H9 (cell line): ENCODE data around the gene CDKAL1. TPM values are rescaled to one million over a fixed set of nuclear protein-coding genes. Genes with fewer than 3 reads are reported as not detected.

Experiments used
- DNase-seq: peaks from one replicate; pipeline ENCODE4 v3.0.0-alpha.2; 2017
- H2AFZ ChIP-seq: one replicate; pipeline ENCODE4 v1.6.1; 2013; ENCODE audit warnings: mild to moderate bottlenecking, low read length, control low read depth, moderate library complexity
- H2AK5ac ChIP-seq: 2 replicates; pipeline ENCODE4 v1.6.1; 2013; ENCODE audit warnings: low read length, control low read depth, mixed read lengths; ENCODE audit not compliant: insufficient read length
- H2BK120ac ChIP-seq: one replicate; pipeline ENCODE4 v1.6.1; 2013; ENCODE audit warnings: low read depth, mild to moderate bottlenecking, low read length, control low read depth, inconsistent platforms; ENCODE audit not compliant: poor library complexity, severe bottlenecking
- H2BK12ac ChIP-seq: 2 replicates; pipeline ENCODE4 v1.6.1; 2013; ENCODE audit warnings: low read length, control low read depth, mixed read lengths, low read depth; ENCODE audit not compliant: insufficient read length
- H2BK15ac ChIP-seq: 2 replicates; pipeline ENCODE4 v1.6.1; 2013; ENCODE audit warnings: low read depth, low read length, control low read depth
- H2BK20ac ChIP-seq: one replicate; pipeline ENCODE4 v1.6.1; 2013; ENCODE audit warnings: low read depth, mild to moderate bottlenecking, low read length, control low read depth, inconsistent platforms; ENCODE audit not compliant: poor library complexity, severe bottlenecking
- H2BK5ac ChIP-seq: 2 replicates; pipeline ENCODE4 v1.6.1; 2013; ENCODE audit warnings: low read length, control low read depth, mixed read lengths; ENCODE audit not compliant: insufficient read length
- H3K14ac ChIP-seq: 2 replicates; pipeline ENCODE4 v1.6.1; 2013; ENCODE audit warnings: low read length, control low read depth; ENCODE audit not compliant: insufficient read depth
- H3K18ac ChIP-seq: 2 replicates; pipeline ENCODE4 v1.6.1; 2013; ENCODE audit warnings: low read depth, mild to moderate bottlenecking, mixed read lengths, low read length, control low read depth; ENCODE audit not compliant: insufficient read length
- H3K23ac ChIP-seq: 2 replicates; pipeline ENCODE4 v1.6.1; 2013; ENCODE audit warnings: low read length, control low read depth, mixed read lengths, low read depth; ENCODE audit not compliant: insufficient read length
- H3K23me2 ChIP-seq: 2 replicates; pipeline ENCODE4 v1.6.1; 2013; ENCODE audit warnings: low read depth, mild to moderate bottlenecking, mixed read lengths, low read length, control low read depth; ENCODE audit not compliant: insufficient read length, poor library complexity, severe bottlenecking
- H3K27ac ChIP-seq: 2 replicates; pipeline ENCODE4 v1.5.1; 2013; ENCODE audit warnings: low read length, control low read depth, mixed read lengths, low read depth; ENCODE audit not compliant: insufficient read length
- H3K27me3 ChIP-seq: 2 replicates; pipeline ENCODE4 v1.6.1; 2013; ENCODE audit warnings: low read length, control low read depth, inconsistent platforms; ENCODE audit not compliant: insufficient read depth
- H3K4ac ChIP-seq: 2 replicates; pipeline ENCODE4 v1.6.1; 2013; ENCODE audit warnings: low read depth, mild to moderate bottlenecking, control low read depth, inconsistent platforms, low read length, moderate library complexity
- H3K4me1 ChIP-seq: 2 replicates; pipeline ENCODE4 v1.6.1; 2013; ENCODE audit warnings: low read length, control low read depth, inconsistent platforms; ENCODE audit not compliant: insufficient read depth
- H3K4me2 ChIP-seq: 2 replicates; pipeline ENCODE4 v1.6.1; 2013; ENCODE audit warnings: low read length, control low read depth, mixed read lengths; ENCODE audit not compliant: insufficient read length, insufficient read depth
- H3K56ac ChIP-seq: 2 replicates; pipeline ENCODE4 v1.6.1; 2013; ENCODE audit warnings: low read depth, mild to moderate bottlenecking, mixed read lengths, low read length, control low read depth; ENCODE audit not compliant: insufficient read length
- H3K79me1 ChIP-seq: 2 replicates; pipeline ENCODE4 v1.6.1; 2013; ENCODE audit warnings: low read depth, mild to moderate bottlenecking, moderate library complexity, low read length, control low read depth, inconsistent platforms; ENCODE audit not compliant: insufficient read depth, poor library complexity, severe bottlenecking
- H3K79me2 ChIP-seq: 2 replicates; pipeline ENCODE4 v1.6.1; 2013; ENCODE audit warnings: low read length, control low read depth, inconsistent platforms; ENCODE audit not compliant: insufficient read depth
- H3K9ac ChIP-seq: 2 replicates; pipeline ENCODE4 v1.6.1; 2013; ENCODE audit warnings: low read length, control low read depth, mixed read lengths; ENCODE audit not compliant: insufficient read length; ENCODE audit errors: extremely low read depth
- H3K9me3 ChIP-seq: one replicate; pipeline ENCODE4 v1.6.1; 2013; ENCODE audit warnings: low read depth, low read length, inconsistent platforms; ENCODE audit not compliant: control insufficient read depth
- H3T11ph ChIP-seq: one replicate; pipeline ENCODE4 v1.6.1; 2013; ENCODE audit warnings: mild to moderate bottlenecking, low read length, control low read depth, inconsistent platforms
- H4K20me1 ChIP-seq: one replicate; pipeline ENCODE4 v1.6.1; 2013; ENCODE audit not compliant: control insufficient read depth, insufficient read length, insufficient read depth
- H4K5ac ChIP-seq: 2 replicates; pipeline ENCODE4 v1.6.1; 2013; ENCODE audit warnings: low read depth, mild to moderate bottlenecking, mixed read lengths, low read length, control low read depth; ENCODE audit not compliant: insufficient read length
- H4K8ac ChIP-seq: replicated peaks from 2 replicates; pipeline ENCODE4 v1.6.1; 2013; ENCODE audit warnings: low read length, control low read depth, mixed read lengths, low read depth; ENCODE audit not compliant: insufficient read length
- H4K91ac ChIP-seq: 2 replicates; pipeline ENCODE4 v1.6.1; 2013; ENCODE audit warnings: low read depth, mild to moderate bottlenecking, moderate library complexity, mixed read lengths, low read length, control low read depth; ENCODE audit not compliant: insufficient read length
- H3K27ac Mint-ChIP-seq, 3 experiments: 2 replicates in 2 of 3; 3 replicates in 1 of 3; pipeline ENCODE4 v1.8.0; 2020 to 2021; ENCODE audit warnings: mixed read lengths in 3 of 3, mild to moderate bottlenecking in 1 of 3, moderate library complexity in 1 of 3
- H3K27me3 Mint-ChIP-seq: 2 replicates; pipeline ENCODE4 v1.8.0; 2021; ENCODE audit warnings: low read depth, mild to moderate bottlenecking, moderate library complexity, mixed read lengths
- H3K36me3 Mint-ChIP-seq, 3 experiments: 2 replicates in 2 of 3; 3 replicates in 1 of 3; pipeline ENCODE4 v1.8.0; 2020 to 2021; ENCODE audit warnings: low read depth in 3 of 3, mixed read lengths in 3 of 3; ENCODE audit not compliant: insufficient read depth in 1 of 3
- H3K4me1 Mint-ChIP-seq, 2 experiments: 2 replicates each; pipeline ENCODE4 v1.8.0; 2020; ENCODE audit warnings: mixed read lengths in 2 of 2
- H3K4me3 Mint-ChIP-seq, 2 experiments: 2 replicates in 1 of 2; 3 replicates in 1 of 2; pipeline ENCODE4 v1.8.0; 2020 to 2021; ENCODE audit warnings: mild to moderate bottlenecking in 2 of 2, mixed read lengths in 2 of 2, moderate library complexity in 1 of 2
- H3K9me3 Mint-ChIP-seq, 2 experiments: 2 replicates in 1 of 2; 3 replicates in 1 of 2; pipeline ENCODE4 v1.8.0; 2020; ENCODE audit warnings: mild to moderate bottlenecking in 2 of 2, mixed read lengths in 2 of 2, moderate library complexity in 1 of 2
- WGBS: extraction: QIAGEN DNeasy Blood & Tissue Kit; methylation state at CpG from one replicate; pipeline ENCODE4 v1.1.7; 2013; ENCODE audit warnings: missing lambda C conversion rate, low lambda C conversion rate, mixed read lengths; ENCODE audit not compliant: insufficient read length; ENCODE audit errors: extremely low coverage; 5-methylcytosine and 5-hydroxymethylcytosine counted together
- total RNA-seq: library from RNA; stranded (reverse); gene quantifications from 2 replicates; pipeline ENCODE4 v1.2.1, GENCODE V29; 2021
- TF ChIP-seq, protein P1 (sequence below): fragments of 200-600 bp; sonication (generic); conservative IDR thresholded peaks from 3 replicates; pipeline ENCODE4 v1.8.0; 2021; ENCODE audit warnings: antibody characterized with exemption, mild to moderate bottlenecking

Gene CDKAL1
- total RNA-seq, 1 experiment from 2014 or later, result 23.0 TPM

DNA sequence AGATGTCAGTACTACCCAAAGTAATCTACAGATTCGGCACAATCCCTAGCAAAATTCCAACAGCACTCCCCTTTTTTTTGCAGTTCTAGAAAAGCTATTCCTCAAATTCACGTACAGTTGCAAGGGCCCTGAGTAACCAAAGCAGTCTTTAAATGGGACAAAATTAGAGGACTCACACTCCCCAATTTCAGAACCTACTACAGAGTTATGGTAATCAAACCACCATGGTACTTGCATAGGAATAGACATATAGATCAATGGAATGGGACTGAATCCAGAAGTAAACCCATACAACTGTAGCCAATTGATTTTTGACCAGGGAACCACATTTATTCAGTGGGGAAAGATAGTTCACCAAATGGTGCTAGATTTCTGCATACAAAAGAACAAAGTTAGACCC lies 350.8 kb downstream of the CDKAL1 start:
- Histone ChIP-seq H3K27me3 (no peaks in the 10 kb centered on the region), H4K91ac (no peak overlapping the region), H3K14ac (no peak overlapping the region), H2BK15ac (no peak overlapping the region), H3K4me2 (no peak overlapping the region), H2BK120ac (no peak overlapping the region), H3K79me2 (no peaks in the 10 kb centered on the region), H3K4me1 (peaks cover 3% of the 10 kb centered on the region; the same call in 1 of the 2 replicates), H3K23me2 (no peaks in the 10 kb centered on the region), H3K18ac (no peak overlapping the region), H3K56ac (no peak overlapping the region), H4K8ac (no peak overlapping the region), H4K5ac (no peak overlapping the region), H2BK5ac (no peak overlapping the region), H2AK5ac (no peak overlapping the region), H3T11ph (no peak overlapping the region), H2AFZ (no peak overlapping the region), H3K27ac (no peak overlapping the region), H2BK20ac (no peak overlapping the region), H3K4ac (no peak overlapping the region), H4K20me1 (no peaks in the 10 kb centered on the region), H3K9me3 (no peaks in the 10 kb centered on the region), H2BK12ac (no peak overlapping the region), H3K23ac (no peak overlapping the region), H3K9ac (no peak overlapping the region), H3K79me1 (no peaks in the 10 kb centered on the region)
- TF ChIP-seq, protein P1, sequence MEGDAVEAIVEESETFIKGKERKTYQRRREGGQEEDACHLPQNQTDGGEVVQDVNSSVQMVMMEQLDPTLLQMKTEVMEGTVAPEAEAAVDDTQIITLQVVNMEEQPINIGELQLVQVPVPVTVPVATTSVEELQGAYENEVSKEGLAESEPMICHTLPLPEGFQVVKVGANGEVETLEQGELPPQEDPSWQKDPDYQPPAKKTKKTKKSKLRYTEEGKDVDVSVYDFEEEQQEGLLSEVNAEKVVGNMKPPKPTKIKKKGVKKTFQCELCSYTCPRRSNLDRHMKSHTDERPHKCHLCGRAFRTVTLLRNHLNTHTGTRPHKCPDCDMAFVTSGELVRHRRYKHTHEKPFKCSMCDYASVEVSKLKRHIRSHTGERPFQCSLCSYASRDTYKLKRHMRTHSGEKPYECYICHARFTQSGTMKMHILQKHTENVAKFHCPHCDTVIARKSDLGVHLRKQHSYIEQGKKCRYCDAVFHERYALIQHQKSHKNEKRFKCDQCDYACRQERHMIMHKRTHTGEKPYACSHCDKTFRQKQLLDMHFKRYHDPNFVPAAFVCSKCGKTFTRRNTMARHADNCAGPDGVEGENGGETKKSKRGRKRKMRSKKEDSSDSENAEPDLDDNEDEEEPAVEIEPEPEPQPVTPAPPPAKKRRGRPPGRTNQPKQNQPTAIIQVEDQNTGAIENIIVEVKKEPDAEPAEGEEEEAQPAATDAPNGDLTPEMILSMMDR, result no peak
- Mint-ChIP-seq H3K9me3 (peaks cover 23 to 25% of the 10 kb centered on the region in 2 experiments), H3K36me3 (peaks cover 20 to 33% (median 29%) of the 10 kb centered on the region in 3 experiments), H3K27me3 (no peaks in the 10 kb centered on the region), H3K27ac (no peak overlapping the region), H3K4me1 (peaks cover 33 to 38% of the 10 kb centered on the region in 2 experiments), H3K4me3 (no peak overlapping the region)
- WGBS, result no CpG with 5 or more reads among the region's 2 CpGs
- no peak for DNase-seq
